ENCODE measurements around the gene ACTRT2. TPM values are rescaled to one million over a fixed set of nuclear protein-coding genes. Genes with fewer than 3 reads are reported as not detected.

Gene ACTRT2
- total RNA-seq, 1 donor = not detected

DNA sequence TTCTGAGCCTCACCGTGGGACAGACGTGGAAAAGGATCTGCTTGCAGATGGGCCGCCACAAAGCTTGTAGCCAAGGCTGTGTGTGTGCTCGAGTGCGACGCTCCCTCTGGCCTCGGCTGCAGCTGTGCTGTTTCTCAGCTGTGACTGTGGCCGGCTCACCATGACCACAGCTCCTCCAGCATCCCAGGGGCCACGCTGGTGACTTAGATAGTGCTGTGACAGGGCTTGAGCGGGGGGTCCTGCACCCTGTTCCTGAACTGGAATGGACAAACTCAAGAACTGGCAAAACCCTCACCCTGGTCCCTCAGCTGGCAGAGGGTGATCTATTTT, 17.4 kb upstream of the ACTRT2 start:
- H3K4me3 ChIP-seq (ENCODE audit: low read depth, low read length) = no peak overlapping the region
- DNase-seq (ENCODE audit: low read depth) = no peak
- TF ChIP-seq, protein P1, sequence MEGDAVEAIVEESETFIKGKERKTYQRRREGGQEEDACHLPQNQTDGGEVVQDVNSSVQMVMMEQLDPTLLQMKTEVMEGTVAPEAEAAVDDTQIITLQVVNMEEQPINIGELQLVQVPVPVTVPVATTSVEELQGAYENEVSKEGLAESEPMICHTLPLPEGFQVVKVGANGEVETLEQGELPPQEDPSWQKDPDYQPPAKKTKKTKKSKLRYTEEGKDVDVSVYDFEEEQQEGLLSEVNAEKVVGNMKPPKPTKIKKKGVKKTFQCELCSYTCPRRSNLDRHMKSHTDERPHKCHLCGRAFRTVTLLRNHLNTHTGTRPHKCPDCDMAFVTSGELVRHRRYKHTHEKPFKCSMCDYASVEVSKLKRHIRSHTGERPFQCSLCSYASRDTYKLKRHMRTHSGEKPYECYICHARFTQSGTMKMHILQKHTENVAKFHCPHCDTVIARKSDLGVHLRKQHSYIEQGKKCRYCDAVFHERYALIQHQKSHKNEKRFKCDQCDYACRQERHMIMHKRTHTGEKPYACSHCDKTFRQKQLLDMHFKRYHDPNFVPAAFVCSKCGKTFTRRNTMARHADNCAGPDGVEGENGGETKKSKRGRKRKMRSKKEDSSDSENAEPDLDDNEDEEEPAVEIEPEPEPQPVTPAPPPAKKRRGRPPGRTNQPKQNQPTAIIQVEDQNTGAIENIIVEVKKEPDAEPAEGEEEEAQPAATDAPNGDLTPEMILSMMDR (IDR thresholded peaks at IDR 0.05; ENCODE audit: insufficient read depth, low read length) = no peak

DNA sequence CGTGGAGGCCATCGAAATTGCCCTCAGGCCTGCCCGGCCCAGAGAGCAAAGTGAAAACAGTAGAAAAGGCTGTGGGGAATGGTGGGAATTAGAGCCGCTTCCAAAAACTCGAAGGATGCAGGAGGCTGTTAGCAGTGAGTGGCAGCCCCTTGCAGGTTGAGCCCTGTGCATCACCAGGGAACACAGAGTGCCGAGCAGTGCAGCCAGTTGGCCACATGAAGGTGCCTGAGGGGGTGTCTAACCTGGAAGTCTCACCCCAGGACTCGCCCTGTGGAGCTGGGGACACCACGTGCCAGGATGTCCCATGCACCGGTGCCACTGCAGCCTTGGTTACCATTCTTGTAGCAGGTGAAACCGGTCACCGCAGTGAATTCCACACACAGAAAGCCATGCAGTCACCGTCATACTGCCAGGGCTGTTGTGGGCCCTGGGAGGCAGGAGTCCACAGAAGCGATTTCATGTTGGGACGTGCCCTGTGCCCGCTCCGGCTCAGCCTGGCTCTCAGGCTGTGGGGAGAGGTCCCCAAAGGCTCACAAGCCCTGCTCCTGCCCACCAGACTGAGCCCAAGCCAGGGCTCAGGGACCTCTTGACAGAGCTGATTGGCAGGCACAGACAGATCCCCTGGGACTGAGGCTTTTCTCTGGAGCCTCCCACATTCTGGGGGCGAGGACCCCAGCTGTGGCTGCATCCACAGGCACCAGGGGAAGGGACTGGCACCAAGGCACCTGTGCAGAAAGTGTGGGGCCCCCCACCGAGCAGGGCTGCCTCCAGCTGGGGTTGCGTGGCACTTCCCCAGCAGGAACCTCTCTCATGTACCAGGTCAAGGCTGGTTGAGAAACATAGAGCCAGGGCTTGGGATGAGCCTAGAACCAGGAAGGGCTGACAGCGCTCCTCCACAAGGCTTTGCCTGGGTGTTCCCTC, 16.7 kb upstream of the ACTRT2 start:
- no peak overlapping the region for H3K4me3 ChIP-seq (ENCODE audit: low read depth, low read length)
- DNase-seq (ENCODE audit: low read depth) = no peak
- TF ChIP-seq, protein P1 (IDR thresholded peaks at IDR 0.05; ENCODE audit: insufficient read depth, low read length) = no peak

DNA sequence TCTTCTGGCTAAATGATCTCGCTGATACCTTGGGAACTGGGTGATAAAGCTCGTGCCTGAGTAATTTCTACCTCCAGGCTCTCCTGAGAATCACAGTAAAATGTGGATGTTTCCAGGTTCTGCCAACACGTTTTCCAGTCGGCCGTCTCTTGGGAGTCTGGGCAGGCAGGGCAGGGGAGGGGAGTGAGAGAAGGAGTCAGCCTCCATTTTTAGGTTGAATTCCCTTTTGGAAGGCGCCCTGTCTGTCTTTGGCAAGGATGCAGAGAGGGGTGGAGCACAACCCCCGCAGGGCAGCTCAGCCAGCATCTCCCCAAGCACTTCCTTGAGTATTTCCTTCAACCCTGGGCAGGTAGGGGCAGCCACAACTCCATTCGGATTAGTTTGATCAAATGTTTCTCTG, 15.5 kb upstream of the ACTRT2 start:
- DNase-seq (ENCODE audit: low read depth) = no peak
- TF ChIP-seq, protein P1 (IDR thresholded peaks at IDR 0.05; ENCODE audit: insufficient read depth, low read length) = no peak
- H3K4me3 ChIP-seq (ENCODE audit: low read depth, low read length) = no peak overlapping the region

DNA sequence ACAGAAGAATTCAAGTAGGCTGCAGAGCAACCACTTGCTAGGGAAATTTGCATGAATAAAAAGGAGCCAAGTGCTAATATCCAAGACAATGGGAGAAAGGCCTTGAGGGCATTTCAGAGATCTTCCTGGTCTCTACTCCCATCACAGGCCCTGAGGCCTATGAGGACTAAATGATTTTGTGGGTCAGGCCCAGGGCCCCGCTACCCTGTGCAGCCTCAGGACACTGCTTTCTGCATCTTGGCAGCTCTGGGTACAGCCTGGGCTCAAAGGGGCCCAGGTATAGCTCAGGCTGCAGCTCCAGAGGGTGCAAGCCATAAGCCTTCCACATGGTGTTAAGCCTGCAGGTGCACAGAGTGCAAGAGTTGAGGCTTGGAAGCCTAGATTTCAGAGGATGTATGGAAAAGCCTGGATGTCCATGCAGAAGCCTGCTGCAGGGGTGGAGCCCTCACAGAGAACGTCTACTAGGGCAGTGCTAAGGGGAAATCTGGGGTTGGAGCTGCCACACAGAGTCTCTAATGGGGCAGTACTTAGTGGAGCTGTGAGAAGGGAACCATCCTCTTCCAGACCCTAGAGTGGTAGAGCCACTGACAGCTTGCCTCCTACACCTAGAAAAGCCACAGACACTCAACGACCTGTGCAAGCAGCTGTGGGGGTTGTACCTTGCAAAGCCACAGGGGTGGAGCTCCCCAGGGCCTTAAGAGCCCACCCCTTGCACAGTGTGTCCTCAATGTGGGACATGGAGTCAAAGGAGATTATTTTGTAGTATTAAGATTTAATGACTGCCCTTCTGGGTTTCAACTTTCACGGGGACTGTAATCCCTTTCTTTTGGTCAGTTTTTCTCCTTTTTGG, 13.7 kb upstream of the ACTRT2 start:
- DNase-seq (ENCODE audit: low read depth) = no peak
- no peak overlapping the region for H3K4me3 ChIP-seq (ENCODE audit: low read depth, low read length)
- TF ChIP-seq, protein P1 (IDR thresholded peaks at IDR 0.05; ENCODE audit: insufficient read depth, low read length) = no peak

DNA sequence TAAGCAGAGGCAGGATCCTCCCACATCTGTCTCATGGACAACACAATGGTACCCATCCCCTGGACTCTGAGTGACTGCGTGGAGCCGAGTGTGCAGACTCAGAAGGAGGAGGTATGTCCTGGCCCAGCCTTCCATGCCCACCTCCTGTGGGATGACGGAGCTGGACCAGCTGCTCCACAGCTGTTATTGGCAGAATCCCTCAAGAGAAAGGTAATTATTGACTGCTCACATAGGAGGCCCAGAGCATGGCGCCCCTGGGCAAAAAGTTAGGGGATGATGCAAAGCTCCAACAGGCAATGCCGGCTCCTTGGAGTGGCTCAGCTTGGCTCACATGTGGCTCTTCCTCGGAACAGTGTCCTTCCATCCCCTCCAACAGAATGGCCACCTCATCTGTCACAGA, 12.2 kb upstream of the ACTRT2 start:
- no peak for DNase-seq (ENCODE audit: low read depth)
- H3K4me3 ChIP-seq (ENCODE audit: low read depth, low read length) = no peak overlapping the region
- TF ChIP-seq, protein P1 (IDR thresholded peaks at IDR 0.05; ENCODE audit: insufficient read depth, low read length) = no peak

DNA sequence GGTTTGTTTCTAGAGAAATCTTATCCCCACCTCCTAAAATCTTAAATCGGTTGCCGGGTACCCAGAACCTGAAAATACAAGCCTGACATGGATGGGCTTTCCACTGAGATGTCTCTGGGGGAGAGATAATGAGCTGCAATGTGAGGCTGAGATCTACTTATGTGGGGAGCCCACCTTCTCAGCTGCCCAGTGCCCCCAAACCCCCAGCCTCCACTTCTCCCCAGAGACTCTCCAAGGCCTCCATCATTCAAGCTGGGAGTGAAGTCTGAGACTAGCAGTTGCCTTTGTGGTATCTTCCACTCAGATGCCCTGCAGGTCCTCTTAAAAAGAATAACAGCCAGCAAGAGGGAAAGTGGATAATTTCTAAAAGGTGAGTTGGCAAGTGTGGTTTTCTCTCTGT, 11.7 kb upstream of the ACTRT2 start:
- no peak for DNase-seq (ENCODE audit: low read depth)
- TF ChIP-seq, protein P1 (IDR thresholded peaks at IDR 0.05; ENCODE audit: insufficient read depth, low read length) = no peak
- no peak overlapping the region for H3K4me3 ChIP-seq (ENCODE audit: low read depth, low read length)

Data from fibroblast of the aortic adventitia (primary cell).